ENCODE measurements around the gene TMEM200A. TPM values are rescaled to one million over a fixed set of nuclear protein-coding genes. Genes with fewer than 3 reads are reported as not detected.

Gene TMEM200A
- total RNA-seq, 1 experiment from 2014 or later, result 22.9 TPM

- Histone ChIP-seq H2AFZ (ENCODE audit: low read depth, low read length, poor library complexity, severe bottlenecking) (no peak overlapping the region), H3K9me2 (ENCODE audit: insufficient read depth) (no peaks in the 10 kb centered on the region), H3K9ac (ENCODE audit: low read length) (no peak overlapping the region), H3K27me3 (ENCODE audit: insufficient read depth, low read length) (no peaks in the 10 kb centered on the region), H3K4me1 (ENCODE audit: control insufficient read depth in 1 of 2, insufficient read depth in 2 of 2, low read length in 2 of 2) (0 out of 4 replicates have a peak, but pooled peaks cover 0 to 3% of the 10 kb centered on the region in 2 experiments), H4K20me1 (ENCODE audit: insufficient read depth) (no peaks in the 10 kb centered on the region), H3K4me3 (replicated peaks in 1 of 2; ENCODE audit: low read depth in 1 of 2, low read length in 2 of 2) (no peak overlapping the region), H3K79me2 (ENCODE audit: insufficient read depth, low read length) (peaks cover 20% of the 10 kb centered on the region), H3K27ac (ENCODE audit: low read depth, low read length) (no peak overlapping the region), H3K36me3 (ENCODE audit: control insufficient read depth in 1 of 2, insufficient read depth in 2 of 2, low read length in 2 of 2) (no peaks in the 10 kb centered on the region), H3K9me3 (ENCODE audit: control insufficient read depth in 1 of 2, insufficient read depth in 1 of 2, low read depth in 1 of 2, low read length in 2 of 2) (no peaks in the 10 kb centered on the region), H3K4me2 (ENCODE audit: low read length) (no peak overlapping the region)
- CTCF ChIA-PET, result no interaction called here
- TF ChIP-seq EGR1 (IDR thresholded peaks at IDR 0.05; ENCODE audit: low read depth), result no peak
- TF ChIP-seq POLR2A (IDR thresholded peaks at IDR 0.05; ENCODE audit: borderline replicate concordance, extremely low read depth, insufficient read depth, insufficient read length), result no peak
- TF ChIP-seq SP1 (IDR thresholded peaks at IDR 0.05; ENCODE audit: low read depth), result no peak
- TF ChIP-seq EZH2phosphoT487 (IDR thresholded peaks at IDR 0.05; ENCODE audit: borderline replicate concordance), result no peak
- no peak for TF ChIP-seq ELF1 (IDR thresholded peaks at IDR 0.05; ENCODE audit: borderline replicate concordance, low read depth)
- TF ChIP-seq, protein P1, sequence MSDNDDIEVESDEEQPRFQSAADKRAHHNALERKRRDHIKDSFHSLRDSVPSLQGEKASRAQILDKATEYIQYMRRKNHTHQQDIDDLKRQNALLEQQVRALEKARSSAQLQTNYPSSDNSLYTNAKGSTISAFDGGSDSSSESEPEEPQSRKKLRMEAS (IDR thresholded peaks at IDR 0.05), result no peak
- intact Hi-C loops (cut with micrococcal nuclease), result no loop called here
- RAD21 ChIA-PET (ENCODE audit: low non-redundant PET in 1 of 2, low total read pairs in 2 of 2, uncharacterized antibody in 2 of 2, unreplicated experiment in 2 of 2), result no interaction called here
- no TSS peak for BruUV-seq (replicated peaks)
- POLR2A ChIA-PET, result no interaction called here
- DNase-seq (ENCODE audit: low read depth, low spot score), result no peak
- ATAC-seq, result no peak
Observed at GRCh38 chr6:130379223-130379622, 13.4 kb downstream of the TMEM200A start.

GRCh38 chr6:130381012-130381411, 15.2 kb downstream of the TMEM200A start:
- no peak for TF ChIP-seq ZFX (IDR thresholded peaks at IDR 0.05)
- no peak for TF ChIP-seq CBX3 (IDR thresholded peaks at IDR 0.05; ENCODE audit: low read depth)
- TF ChIP-seq POLR2AphosphoS5 (IDR thresholded peaks at IDR 0.05; ENCODE audit: low read depth, low read length), result no peak
- Histone ChIP-seq H3K9ac (ENCODE audit: low read length) (no peak overlapping the region), H3K9me3 (ENCODE audit: control insufficient read depth in 1 of 2, insufficient read depth in 1 of 2, low read depth in 1 of 2, low read length in 2 of 2) (no peaks in the 10 kb centered on the region), H4K20me1 (ENCODE audit: insufficient read depth) (no peaks in the 10 kb centered on the region), H3K36me3 (ENCODE audit: control insufficient read depth in 1 of 2, insufficient read depth in 2 of 2, low read length in 2 of 2) (no peaks in the 10 kb centered on the region), H3K4me2 (ENCODE audit: low read length) (no peak overlapping the region), H2AFZ (ENCODE audit: low read depth, low read length, poor library complexity, severe bottlenecking) (no peak overlapping the region), H3K4me3 (replicated peaks in 1 of 2; ENCODE audit: low read depth in 1 of 2, low read length in 2 of 2) (no peak overlapping the region), H3K4me1 (ENCODE audit: control insufficient read depth in 1 of 2, insufficient read depth in 2 of 2, low read length in 2 of 2) (no peaks in the 10 kb centered on the region), H3K79me2 (ENCODE audit: insufficient read depth, low read length) (peaks cover 12% of the 10 kb centered on the region), H3K27ac (ENCODE audit: low read depth, low read length) (no peak overlapping the region), H3K27me3 (ENCODE audit: insufficient read depth, low read length) (no peaks in the 10 kb centered on the region), H3K9me2 (ENCODE audit: insufficient read depth) (no peaks in the 10 kb centered on the region)
- DNase-seq (ENCODE audit: low read depth, low spot score) (no peak), ATAC-seq (no peak)
- no TSS peak for BruUV-seq (replicated peaks)
- intact Hi-C loops (cut with micrococcal nuclease), result no loop called here
- RAD21 ChIA-PET (ENCODE audit: low non-redundant PET in 1 of 2, low total read pairs in 2 of 2, uncharacterized antibody in 2 of 2, unreplicated experiment in 2 of 2), result no interaction called here
- POLR2A ChIA-PET, result no interaction called here
- CTCF ChIA-PET, result no interaction called here
